Endothelial cell of umbilical vein (primary cell): ENCODE measurements around the gene ANKMY1. TPM values are rescaled to one million over a fixed set of nuclear protein-coding genes. Genes with fewer than 3 reads are reported as not detected.

Experiments used
- BruUV-seq: library from RNA; stranded (reverse); fragments of 400-500 nt; replicated peaks from 2 replicates; lab custom pipeline; 2021; lab: Mats Ljungman, UMichigan
- CTCF ChIA-PET: fragments of 300-600, 350-600 bp; sonication (Branson Sonifier 250); formaldehyde crosslinking; loops from one replicate; lab custom pipeline; 2021; ENCODE audit warnings: antibody characterized with exemption, inconsistent platforms; lab: Charles Lee
- POLR2A ChIA-PET: fragments of 300-600, 350-600 bp; sonication (Branson Sonifier 250); formaldehyde crosslinking; loops from one replicate; lab custom pipeline; 2021; ENCODE audit warnings: antibody characterized with exemption, inconsistent platforms; lab: Charles Lee
- DNase-seq: peaks from one replicate; pipeline ENCODE4 v3.0.0-alpha.2; 2011; ENCODE audit warnings: low read depth, low spot score
- FAIRE-seq: peaks from 2 replicates; lab custom pipeline; 2011; peaks lifted over from hg19 to GRCh38; lab: Jason Lieb, UNC
- H2AFZ ChIP-seq: 2 replicates; pipeline ENCODE4 v1.6.0; 2012; ENCODE audit warnings: low read depth, low read length, control low read depth, inconsistent platforms
- H3K27ac ChIP-seq: 2 replicates; pipeline ENCODE4 v1.5.1; 2011; ENCODE audit warnings: low read depth, mild to moderate bottlenecking, control low read depth, low read length, moderate library complexity; ENCODE audit not compliant: insufficient read depth
- H3K27me3 ChIP-seq, 2 experiments: 2 replicates each; pipeline versions ENCODE4 v1.6.0 to v1.6.1; 2011; ENCODE audit warnings: low read length in 2 of 2, mixed read lengths in 1 of 2; ENCODE audit not compliant: control insufficient read depth in 2 of 2, insufficient read depth in 2 of 2
- H3K36me3 ChIP-seq, 2 experiments: 2 replicates in 1 of 2; 3 replicates in 1 of 2; pipeline ENCODE4 v1.5.1; 2011; ENCODE audit warnings: low read length in 2 of 2, mild to moderate bottlenecking in 1 of 2, moderate library complexity in 1 of 2; ENCODE audit not compliant: control insufficient read depth in 2 of 2, insufficient read depth in 2 of 2; ENCODE audit errors: extremely low read depth in 1 of 2
- H3K4me1 ChIP-seq: 3 replicates; pipeline ENCODE4 v1.5.1; 2011; ENCODE audit warnings: mild to moderate bottlenecking, low read length; ENCODE audit not compliant: control insufficient read depth, insufficient read depth; ENCODE audit errors: extremely low read depth
- H3K4me2 ChIP-seq: 2 replicates; pipeline ENCODE4 v1.6.1; 2011; ENCODE audit warnings: low read length, control low read depth, mixed read lengths; ENCODE audit not compliant: insufficient read depth
- H3K4me3 ChIP-seq, 3 experiments: fragments of 200-600 bp in 1 of 3; sonication (generic), shearing (Covaris generic) in 1 of 3; replicated peaks in 1 of 3; 2 replicates each; pipeline ENCODE4 v1.5.1; 2011 to 2016; ENCODE audit warnings: control low read depth in 3 of 3, low read length in 3 of 3, mild to moderate bottlenecking in 2 of 3, inconsistent platforms in 1 of 3, low read depth in 1 of 3, moderate library complexity in 1 of 3; ENCODE audit not compliant: insufficient read depth in 1 of 3
- H3K79me2 ChIP-seq: 2 replicates; pipeline ENCODE4 v1.6.0; 2012; ENCODE audit warnings: low read length, inconsistent platforms; ENCODE audit not compliant: control insufficient read depth, insufficient read depth
- H3K9ac ChIP-seq: replicated peaks from 2 replicates; pipeline ENCODE3; 2011; ENCODE audit warnings: low read length, control low read depth; ENCODE audit not compliant: insufficient read depth; ENCODE audit errors: extremely low read depth
- H3K9me1 ChIP-seq: replicated peaks from 3 replicates; pipeline ENCODE4 v1.6.0; 2011; ENCODE audit warnings: mild to moderate bottlenecking, low read length; ENCODE audit not compliant: control insufficient read depth, insufficient read depth; ENCODE audit errors: extremely low read depth
- H3K9me3 ChIP-seq: replicated peaks from 2 replicates; pipeline ENCODE4 v1.5.1; 2012; ENCODE audit warnings: low read length, inconsistent platforms; ENCODE audit not compliant: control insufficient read depth, insufficient read depth
- H4K20me1 ChIP-seq: replicated peaks from 2 replicates; pipeline ENCODE3; 2011; ENCODE audit warnings: mild to moderate bottlenecking, low read length; ENCODE audit not compliant: control insufficient read depth, insufficient read depth; ENCODE audit errors: extremely low read depth
- CTCF ChIP-seq, 2 donors: IDR thresholded peaks; 1 replicate in 1 of 2; 2 replicates in 1 of 2; pipeline ENCODE4 v1.5.1; 2011; ENCODE audit warnings: low read length in 2 of 2, mild to moderate bottlenecking in 2 of 2, moderate library complexity in 2 of 2, control low read depth in 1 of 2, inconsistent platforms in 1 of 2, low read depth in 1 of 2; ENCODE audit not compliant: insufficient read depth in 1 of 2; ENCODE audit errors: extremely low read depth in 1 of 2
- EZH2 ChIP-seq: IDR thresholded peaks from 2 replicates; pipeline ENCODE4 v1.6.1; 2012; ENCODE audit warnings: borderline replicate concordance, low read depth, mild to moderate bottlenecking, moderate library complexity, low read length, inconsistent platforms; ENCODE audit not compliant: severe bottlenecking
- FOS ChIP-seq: IDR thresholded peaks from 2 replicates; pipeline ENCODE4 v1.6.1; 2011; ENCODE audit warnings: mild to moderate bottlenecking, low read length, moderate library complexity, borderline replicate concordance; ENCODE audit not compliant: insufficient read depth
- GATA2 ChIP-seq: IDR thresholded peaks from 2 replicates; pipeline ENCODE4 v1.7.0; 2011; ENCODE audit warnings: low read depth, mild to moderate bottlenecking, moderate library complexity, mixed read lengths, low read length; ENCODE audit not compliant: insufficient read length, insufficient read depth
- JUN ChIP-seq: IDR thresholded peaks from 2 replicates; pipeline ENCODE4 v1.6.1; 2011; ENCODE audit warnings: borderline replicate concordance, low read depth; ENCODE audit not compliant: insufficient read length, insufficient read depth
- MAX ChIP-seq: IDR thresholded peaks from 2 replicates; pipeline ENCODE4 v1.6.1; 2011; ENCODE audit not compliant: insufficient read depth, insufficient read length
- MYC ChIP-seq: IDR thresholded peaks from one replicate; pipeline ENCODE4 v1.6.1; 2011; ENCODE audit warnings: mild to moderate bottlenecking, low read depth, low read length
- POLR2A ChIP-seq: IDR thresholded peaks from 2 replicates; pipeline ENCODE4 v1.6.1; 2012; ENCODE audit warnings: low read depth, mild to moderate bottlenecking, control low read depth, low read length
- POLR2AphosphoS5 ChIP-seq: IDR thresholded peaks from 2 replicates; pipeline ENCODE4 v1.6.1; 2012; ENCODE audit warnings: low read depth, mild to moderate bottlenecking, control low read depth, low read length, moderate library complexity; ENCODE audit not compliant: insufficient read depth
- dilution Hi-C: fragments of 300-500 bp; cut with MboI; formaldehyde crosslinking; loops from one replicate; pipeline ENCODE4 v1.15.0; 2019; ENCODE audit warnings: low sequenced_read_pairs; ENCODE audit not compliant: extremely low pct_ligation_motif_present
- intact Hi-C: fragments of 100-400 bp; cut with micrococcal nuclease; formaldehyde crosslinking; loops from one replicate; pipeline ENCODE4 v1.10.0; 2022
- polyA plus RNA-seq, 4 experiments: library from polyadenylated mRNA; depleted of rRNA in 3 of 4; stranded (reverse) in 3 of 4; unstranded in 1 of 4; fragments of >200 nt; gene quantifications; 2 replicates each; pipeline versions ENCODE4 v1.2.1 to v1.2.3, GENCODE V29; 2011 to 2012; ENCODE audit warnings: missing spikeins in 1 of 4
- total RNA-seq: library from RNA; stranded (reverse); gene quantifications from 2 replicates; pipeline ENCODE4 v1.2.3, GENCODE V29; 2021

The ANKMY1 gene
- total and polyA plus RNA-seq, 2 donors (not counting 3 experiments of a cell fraction or from before 2014, with no cell fraction given): 9.0 to 16.0 TPM

GRCh38 chr2:240458044-240458899 lies 99.5 kb downstream of the ANKMY1 start:
- no peak for TF ChIP-seq FOS
- no peak for TF ChIP-seq EZH2
- no peak for TF ChIP-seq POLR2A
- TF ChIP-seq MYC: no peak
- TF ChIP-seq POLR2AphosphoS5: no peak
- no peak for TF ChIP-seq CTCF (IDR thresholded peaks at IDR 0.05; ENCODE audit: extremely low read depth in 1 of 2, insufficient read depth in 1 of 2, low read depth in 1 of 2, low read length in 2 of 2)
- TF ChIP-seq MAX: no peak
- no peak for TF ChIP-seq GATA2
- no peak for TF ChIP-seq JUN
- peaks cover 19 to 24% of the 10 kb centered on the region in 2 experiments for H3K27me3 ChIP-seq
- CTCF ChIA-PET: no interaction called here
- H3K36me3 ChIP-seq: no peaks in the 10 kb centered on the region
- H3K4me1 ChIP-seq: no peaks in the 10 kb centered on the region
- dilution Hi-C loops (no loop called here), intact Hi-C loops (no loop called here)
- H3K9me1 ChIP-seq: no peaks in the 10 kb centered on the region
- H3K9me3 ChIP-seq: no peaks in the 10 kb centered on the region
- no peak overlapping the region for H3K9ac ChIP-seq
- H3K27ac ChIP-seq: no peak overlapping the region
- no peak overlapping the region for H2AFZ ChIP-seq
- POLR2A ChIA-PET: no interaction called here
- H3K4me2 ChIP-seq: no peak overlapping the region
- no TSS peak for BruUV-seq
- no peaks in the 10 kb centered on the region for H3K79me2 ChIP-seq
- H3K4me3 ChIP-seq: no peak overlapping the region
- FAIRE-seq (no peak), DNase-seq (no peak)
- no peaks in the 10 kb centered on the region for H4K20me1 ChIP-seq
